ENCODE measurements around the gene OGG1.

GRCh38 chr3:9795207-9795606 lies 45.5 kb downstream of the OGG1 start:
- TF ChIP-seq CTCF (conservative IDR thresholded peaks at IDR 0.05; ENCODE audit: low read depth, low read length), result no peak
- TF ChIP-seq EZH2 (IDR thresholded peaks at IDR 0.05; ENCODE audit: low read length, unreplicated experiment), result no peak

All from PC-3 (cell line).